HG03097 (cell line): ENCODE data around the gene MIF.
A peak's percentile ranks its signal among the peaks of the same experiment; 100 is the strongest.
"Not testable (repeated sequence)": the region's sequence is repeated elsewhere in the genome, so short reads cannot be mapped to it uniquely, and the experiment has no call there.

Experiments used
- ATAC-seq: cut with Tn5 transposase; IDR thresholded peaks from one replicate; pipeline ENCODE4 v1.9.1; 2021; ENCODE audit not compliant: unreplicated experiment, low FRiP score

MIF gene

DNA sequence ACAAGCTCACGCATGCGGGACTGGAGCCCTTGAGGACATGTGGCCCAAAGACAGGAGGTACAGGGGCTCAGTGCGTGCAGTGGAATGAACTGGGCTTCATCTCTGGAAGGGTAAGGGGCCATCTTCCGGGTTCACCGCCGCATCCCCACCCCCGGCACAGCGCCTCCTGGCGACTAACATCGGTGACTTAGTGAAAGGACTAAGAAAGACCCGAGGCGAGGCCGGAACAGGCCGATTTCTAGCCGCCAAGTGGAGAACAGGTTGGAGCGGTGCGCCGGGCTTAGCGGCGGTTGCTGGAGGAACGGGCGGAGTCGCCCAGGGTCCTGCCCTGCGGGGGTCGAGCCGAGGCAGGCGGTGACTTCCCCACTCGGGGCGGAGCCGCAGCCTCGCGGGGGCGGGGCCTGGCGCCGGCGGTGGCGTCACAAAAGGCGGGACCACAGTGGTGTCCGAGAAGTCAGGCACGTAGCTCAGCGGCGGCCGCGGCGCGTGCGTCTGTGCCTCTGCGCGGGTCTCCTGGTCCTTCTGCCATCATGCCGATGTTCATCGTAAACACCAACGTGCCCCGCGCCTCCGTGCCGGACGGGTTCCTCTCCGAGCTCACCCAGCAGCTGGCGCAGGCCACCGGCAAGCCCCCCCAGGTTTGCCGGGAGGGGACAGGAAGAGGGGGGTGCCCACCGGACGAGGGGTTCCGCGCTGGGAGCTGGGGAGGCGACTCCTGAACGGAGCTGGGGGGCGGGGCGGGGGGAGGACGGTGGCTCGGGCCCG lies at the start of gene MIF:
Gene MIF, plus strand, starts transcription at position 439 of the 765 bp plus-strand sequence. Its CDS starts 92 bp downstream, at position 531.
- peak; percentile 83 for ATAC-seq

GRCh38 chr22:23844739-23845202 lies 49.4 kb upstream of the MIF start:
- no peak for ATAC-seq

GRCh38 chr22:23845265-23846080 lies 48.7 kb upstream of the MIF start:
- no peak for ATAC-seq

- no peak for ATAC-seq
These were observed 48.1 kb upstream of the MIF start for GRCh38 chr22:23846081-23846469.

DNA sequence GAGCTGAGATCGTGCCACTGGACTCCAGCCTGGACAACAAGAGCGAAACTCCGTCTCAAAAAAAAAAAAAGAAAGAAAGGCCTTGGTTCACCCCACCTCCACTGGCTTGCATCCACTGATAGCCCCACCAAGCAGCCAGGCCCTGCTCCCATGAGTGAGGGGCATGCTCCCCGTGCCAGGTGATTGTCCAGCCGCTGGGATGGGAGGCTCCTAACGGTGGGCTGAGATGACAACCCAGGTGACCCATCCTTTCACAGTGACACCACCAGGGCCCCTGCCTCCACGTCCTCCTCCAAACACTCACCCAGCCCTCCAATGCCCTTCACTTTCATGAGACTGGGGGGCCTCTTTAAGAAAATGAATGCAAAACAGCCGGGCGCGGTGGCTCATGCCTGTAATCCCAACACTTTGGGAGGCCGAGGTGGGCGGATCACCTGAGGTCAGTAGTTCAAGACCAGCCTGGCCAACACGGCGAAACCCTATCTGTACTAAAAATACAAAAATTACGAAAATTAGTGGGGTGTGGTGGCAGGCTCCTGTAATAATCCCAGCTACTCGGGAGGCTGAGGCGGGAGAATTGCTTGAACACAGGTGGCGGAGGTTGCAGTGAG lies 46.8 kb upstream of the MIF start:
- no peak for ATAC-seq

DNA sequence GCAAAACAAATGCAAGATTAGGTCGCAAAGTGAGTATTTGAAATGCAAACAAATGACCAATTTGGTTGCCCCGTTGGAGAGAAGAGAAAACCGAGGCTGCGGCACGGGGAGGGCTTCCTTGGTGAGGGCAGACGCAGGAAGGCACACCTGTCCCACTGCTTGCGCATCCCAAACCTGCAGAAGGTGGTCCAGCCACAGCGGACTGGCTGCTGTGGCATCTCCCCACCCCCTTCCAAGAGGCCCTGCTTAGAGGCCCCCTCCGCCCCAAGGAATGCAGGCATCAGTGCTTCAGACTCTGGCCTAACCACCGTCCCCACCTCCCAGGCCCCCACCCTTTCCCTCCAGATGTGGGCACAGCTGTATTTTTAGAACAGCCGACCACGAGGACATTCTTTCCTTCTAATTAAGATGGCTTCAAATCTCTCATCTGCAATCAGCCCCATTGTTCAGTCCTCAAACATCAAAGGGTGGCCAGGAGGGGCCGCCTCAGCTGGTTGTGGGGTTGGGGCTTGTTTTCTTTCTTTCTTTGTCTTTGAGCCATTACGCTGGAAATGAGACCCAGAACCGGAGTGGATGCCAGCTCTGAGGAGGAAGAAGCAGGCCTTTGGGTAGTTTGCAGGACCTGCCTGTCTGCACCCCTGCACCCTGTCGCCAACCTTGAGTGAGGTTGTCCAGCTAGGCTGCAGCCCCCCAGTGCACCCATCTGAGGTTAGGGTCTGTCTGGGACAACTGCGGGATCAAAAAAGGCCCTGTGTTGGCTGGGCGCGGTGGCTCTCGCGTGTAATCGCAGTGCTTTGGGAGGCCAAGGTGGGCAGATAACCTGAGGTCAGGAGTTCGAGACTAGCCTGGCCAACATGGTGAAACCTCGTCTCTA lies 46.0 kb upstream of the MIF start:
- ATAC-seq = no peak

- no peak for ATAC-seq
These were observed 44.9 kb upstream of the MIF start for GRCh38 chr22:23849009-23850006.

- ATAC-seq = peak; percentile 52
These were observed 44.0 kb upstream of the MIF start for GRCh38 chr22:23850136-23850611.

DNA sequence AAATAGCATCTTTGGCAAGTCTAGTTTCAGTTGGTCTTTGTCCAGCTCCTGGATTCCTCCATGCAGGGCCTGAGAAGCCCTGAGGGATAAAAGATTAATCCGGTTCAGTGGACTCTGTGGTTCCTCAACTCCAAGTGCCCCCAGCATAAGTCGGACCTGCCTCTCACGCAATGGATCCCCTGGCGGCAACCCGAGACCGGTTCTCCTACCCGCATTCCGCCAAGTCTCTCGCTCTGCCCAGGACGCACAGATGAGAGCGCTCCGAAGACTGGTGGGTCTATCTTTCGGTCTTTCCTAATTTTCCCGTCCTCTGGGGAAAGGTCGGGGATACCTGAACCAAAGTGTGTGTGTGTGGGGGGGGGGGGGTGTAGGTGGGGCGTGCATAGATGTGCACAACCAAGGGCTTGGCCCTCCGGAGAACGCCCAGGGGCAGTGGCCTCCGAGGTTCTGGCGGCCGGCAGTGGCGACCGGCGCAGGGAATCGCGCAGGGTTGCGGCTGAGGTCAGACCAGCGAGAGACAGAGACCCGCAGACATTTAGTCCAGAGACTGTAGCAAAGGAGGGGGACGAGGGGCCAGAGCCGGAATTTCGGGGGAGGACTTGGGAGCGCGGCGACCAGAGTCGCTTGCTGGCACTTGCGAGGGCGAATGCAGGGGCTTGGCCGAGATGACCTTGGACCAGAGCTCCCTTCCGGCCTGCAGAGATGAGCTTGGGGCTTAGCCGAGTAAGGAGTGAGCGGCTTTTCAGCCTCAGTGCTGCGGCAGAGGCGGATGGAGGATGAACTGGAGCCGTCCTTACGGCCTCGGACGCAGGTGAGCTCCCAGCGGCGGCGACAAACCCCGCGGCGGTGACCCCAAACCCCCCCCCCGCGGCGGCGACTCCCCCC lies 37.2 kb upstream of the MIF start:
- ATAC-seq = peak; percentile 36

- peak; percentile 94 for ATAC-seq
These were observed 36.3 kb upstream of the MIF start, which contains the start of gene SLC2A11 for GRCh38 chr22:23857606-23858483. TSS of gene SLC2A11 (plus strand) at chr22:23857875. CDS start at chr22:23858000, 125 bp downstream.

- no peak for ATAC-seq
These were observed 35.7 kb upstream of the MIF start for GRCh38 chr22:23858484-23858815.

- ATAC-seq = no peak
These were observed 35.0 kb upstream of the MIF start for GRCh38 chr22:23859201-23859600.

GRCh38 chr22:23860187-23860586 lies 34.0 kb upstream of the MIF start:
- ATAC-seq = not testable (repeated sequence)

GRCh38 chr22:23862103-23862502 lies 32.1 kb upstream of the MIF start:
- ATAC-seq = no peak

GRCh38 chr22:23864499-23865154 lies 29.6 kb upstream of the MIF start:
- not testable (repeated sequence) for ATAC-seq

- no peak for ATAC-seq
These were observed 25.6 kb upstream of the MIF start for GRCh38 chr22:23868580-23868979.

GRCh38 chr22:23874871-23875270 lies 19.3 kb upstream of the MIF start:
- no peak for ATAC-seq
